Measurements from ENCODE around the gene TTC33.

Gene TTC33

DNA sequence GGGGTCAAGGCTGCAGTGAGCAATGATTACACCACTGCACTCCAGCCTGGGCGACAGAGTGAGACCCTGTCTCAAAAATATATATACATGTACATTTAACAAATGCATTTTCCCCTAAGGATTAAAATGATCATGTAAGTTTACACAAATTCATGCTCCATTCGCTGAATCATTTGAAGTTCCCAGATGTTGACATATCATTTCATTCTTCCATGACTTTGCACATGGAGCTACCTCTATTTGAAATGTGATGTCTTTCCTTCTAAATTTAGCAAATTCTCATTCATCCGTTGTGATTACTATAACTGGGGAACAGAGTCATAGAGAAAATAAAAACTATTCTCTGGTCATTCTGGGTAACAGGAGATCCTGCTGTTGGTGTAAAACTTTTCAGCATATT is 65.5 kb downstream of the TTC33 start:
- no CpG with 5 or more reads among the region's 3 CpGs for WGBS (ENCODE audit: insufficient coverage, insufficient read length)

DNA sequence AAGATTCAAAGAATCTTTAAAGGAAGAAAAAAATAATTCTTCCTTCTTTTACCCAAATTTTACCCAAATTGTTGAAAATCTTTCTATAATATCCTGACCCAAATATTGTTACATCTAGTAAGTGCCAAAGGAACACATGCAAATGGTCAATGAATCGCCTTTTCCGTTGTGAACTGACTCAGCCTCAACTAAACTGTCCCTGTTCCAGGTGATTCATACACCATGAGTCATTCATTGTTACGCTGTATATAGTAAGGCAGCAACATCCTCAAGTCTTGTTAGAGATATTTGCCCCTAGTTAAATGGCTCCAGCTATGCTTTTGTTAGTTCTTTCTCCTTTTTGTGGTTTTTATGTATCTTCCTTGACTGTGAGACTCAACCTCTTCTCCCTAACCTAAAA is 66.3 kb downstream of the TTC33 start:
- DNase-seq (ENCODE audit: low read depth, low spot score) = no peak
- no peaks in the 10 kb centered on the region for H3K36me3 ChIP-seq (ENCODE audit: control insufficient read depth, insufficient read depth, low read length)
- no peaks in the 10 kb centered on the region for H3K9me3 ChIP-seq (ENCODE audit: control insufficient read depth, insufficient read depth, low read length)
- no peaks in the 10 kb centered on the region for H3K4me1 ChIP-seq (ENCODE audit: control insufficient read depth, insufficient read depth, low read length)
- no peak overlapping the region for H3K4me3 ChIP-seq (ENCODE audit: low read length)
- no peaks in the 10 kb centered on the region for H3K27me3 ChIP-seq (ENCODE audit: control insufficient read depth, insufficient read depth, low read length)
- no CpG with 5 or more reads among the region's 3 CpGs for WGBS (ENCODE audit: insufficient coverage, insufficient read length)
- H3K27ac ChIP-seq (ENCODE audit: low read length) = no peak overlapping the region

More for the DNA sequence above, 65.5 kb downstream of the TTC33 start:
- H3K27ac ChIP-seq (ENCODE audit: low read length) = no peak overlapping the region
- H3K4me3 ChIP-seq (ENCODE audit: low read length) = no peak overlapping the region
- no peak for DNase-seq (ENCODE audit: low read depth, low spot score)
- no peaks in the 10 kb centered on the region for H3K36me3 ChIP-seq (ENCODE audit: control insufficient read depth, insufficient read depth, low read length)
- no peaks in the 10 kb centered on the region for H3K9me3 ChIP-seq (ENCODE audit: control insufficient read depth, insufficient read depth, low read length)
- no peaks in the 10 kb centered on the region for H3K27me3 ChIP-seq (ENCODE audit: control insufficient read depth, insufficient read depth, low read length)
- H3K4me1 ChIP-seq (ENCODE audit: control insufficient read depth, insufficient read depth, low read length) = no peaks in the 10 kb centered on the region

DNA sequence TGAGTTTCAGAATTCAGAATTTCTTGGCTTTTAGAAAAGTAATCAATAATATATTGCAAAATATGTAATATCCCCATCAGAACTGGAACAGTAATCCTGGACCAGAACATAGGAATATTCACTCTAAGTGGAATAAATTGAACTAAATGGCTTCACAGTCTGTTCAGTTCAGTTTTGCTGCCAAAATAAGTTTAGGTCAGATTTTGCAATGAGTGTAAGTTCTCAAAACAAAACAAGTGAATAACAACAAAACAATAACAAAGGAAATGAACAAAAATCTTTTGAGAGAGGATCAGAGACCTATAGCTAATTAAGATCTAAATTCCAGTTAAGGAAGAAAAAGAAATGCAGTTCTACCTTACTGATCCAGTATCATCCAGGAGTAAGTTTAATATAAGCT is 66.8 kb downstream of the TTC33 start:
- no peaks in the 10 kb centered on the region for H3K27me3 ChIP-seq (ENCODE audit: control insufficient read depth, insufficient read depth, low read length)
- no peak for DNase-seq (ENCODE audit: low read depth, low spot score)
- no peaks in the 10 kb centered on the region for H3K9me3 ChIP-seq (ENCODE audit: control insufficient read depth, insufficient read depth, low read length)
- no peak overlapping the region for H3K27ac ChIP-seq (ENCODE audit: low read length)
- H3K4me1 ChIP-seq (ENCODE audit: control insufficient read depth, insufficient read depth, low read length) = no peaks in the 10 kb centered on the region
- no peaks in the 10 kb centered on the region for H3K36me3 ChIP-seq (ENCODE audit: control insufficient read depth, insufficient read depth, low read length)
- no peak overlapping the region for H3K4me3 ChIP-seq (ENCODE audit: low read length)

- DNase-seq (ENCODE audit: low read depth, low spot score) = peak; percentile 85
- no peak overlapping the region for H3K4me3 ChIP-seq (ENCODE audit: low read length)
- no peaks in the 10 kb centered on the region for H3K36me3 ChIP-seq (ENCODE audit: control insufficient read depth, insufficient read depth, low read length)
- no peaks in the 10 kb centered on the region for H3K4me1 ChIP-seq (ENCODE audit: control insufficient read depth, insufficient read depth, low read length)
- H3K27me3 ChIP-seq (ENCODE audit: control insufficient read depth, insufficient read depth, low read length) = no peaks in the 10 kb centered on the region
- no CpG with 5 or more reads among the region's 8 CpGs for WGBS (ENCODE audit: insufficient coverage, insufficient read length)
- no peaks in the 10 kb centered on the region for H3K9me3 ChIP-seq (ENCODE audit: control insufficient read depth, insufficient read depth, low read length)
- no peak overlapping the region for H3K27ac ChIP-seq (ENCODE audit: low read length)
These were observed 67.5 kb downstream of the TTC33 start for GRCh38 chr5:40688127-40688761.

GRCh38 chr5:40687321-40687720 is 68.4 kb downstream of the TTC33 start:
- no CpG with 5 or more reads among the region's 7 CpGs for WGBS (ENCODE audit: insufficient coverage, insufficient read length)
- Histone ChIP-seq H3K27ac (ENCODE audit: low read length) (no peak overlapping the region), H3K36me3 (ENCODE audit: control insufficient read depth, insufficient read depth, low read length) (no peaks in the 10 kb centered on the region), H3K27me3 (ENCODE audit: control insufficient read depth, insufficient read depth, low read length) (peaks cover 4% of the 10 kb centered on the region; the same call in 1 of the 2 replicates), H3K4me3 (ENCODE audit: low read length) (no peak overlapping the region), H3K9me3 (ENCODE audit: control insufficient read depth, insufficient read depth, low read length) (no peaks in the 10 kb centered on the region), H3K4me1 (ENCODE audit: control insufficient read depth, insufficient read depth, low read length) (no peaks in the 10 kb centered on the region)
- DNase-seq (ENCODE audit: low read depth, low spot score) = no peak

DNA sequence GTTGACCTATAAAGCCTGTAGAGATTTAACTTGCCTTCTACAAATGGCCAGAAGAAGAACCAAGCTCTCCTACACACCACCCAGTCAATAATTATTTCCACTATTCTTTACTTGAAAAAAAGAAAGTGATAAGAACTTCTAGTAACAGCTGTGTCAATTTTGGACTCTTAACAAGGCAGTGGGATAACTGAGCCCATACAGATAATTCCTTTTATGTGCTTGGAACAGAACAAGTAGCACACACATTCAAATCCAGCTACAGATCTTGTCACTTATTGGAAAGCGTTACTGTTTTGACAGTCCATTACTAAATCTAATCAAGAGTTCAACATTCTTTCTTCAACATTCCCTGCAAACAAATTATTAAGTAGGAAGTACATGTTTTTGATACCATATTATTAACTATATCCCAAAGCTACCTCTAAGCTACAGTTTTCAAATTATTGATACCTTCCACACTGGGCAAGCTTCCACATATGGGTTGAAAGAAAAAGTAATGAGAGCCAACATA is 69.7 kb downstream of the TTC33 start:
- Histone ChIP-seq H3K4me3 (ENCODE audit: low read length) (no peak overlapping the region), H3K36me3 (ENCODE audit: control insufficient read depth, insufficient read depth, low read length) (no peaks in the 10 kb centered on the region)
- no CpG with 5 or more reads among the region's 1 CpG for WGBS (ENCODE audit: insufficient coverage, insufficient read length)

GRCh38 chr5:40685193-40685592 is 70.6 kb downstream of the TTC33 start:
- no peak for DNase-seq (ENCODE audit: low read depth, low spot score)
- peaks cover 24% of the 10 kb centered on the region for H3K27me3 ChIP-seq (ENCODE audit: control insufficient read depth, insufficient read depth, low read length)
- no peaks in the 10 kb centered on the region for H3K9me3 ChIP-seq (ENCODE audit: control insufficient read depth, insufficient read depth, low read length)
- no peak overlapping the region for H3K4me3 ChIP-seq (ENCODE audit: low read length)
- H3K4me1 ChIP-seq (ENCODE audit: control insufficient read depth, insufficient read depth, low read length) = peaks cover 5% of the 10 kb centered on the region; the same call in 1 of the 2 replicates
- H3K36me3 ChIP-seq (ENCODE audit: control insufficient read depth, insufficient read depth, low read length) = no peaks in the 10 kb centered on the region
- H3K27ac ChIP-seq (ENCODE audit: low read length) = no peak overlapping the region

More for the DNA sequence above, 69.7 kb downstream of the TTC33 start:
- no peak for DNase-seq (ENCODE audit: low read depth, low spot score)
- Histone ChIP-seq H3K27me3 (ENCODE audit: control insufficient read depth, insufficient read depth, low read length) (peaks cover 16% of the 10 kb centered on the region), H3K9me3 (ENCODE audit: control insufficient read depth, insufficient read depth, low read length) (no peaks in the 10 kb centered on the region), H3K27ac (ENCODE audit: low read length) (no peak overlapping the region), H3K4me1 (ENCODE audit: control insufficient read depth, insufficient read depth, low read length) (peaks cover 2% of the 10 kb centered on the region; the same call in 1 of the 2 replicates)

DNA sequence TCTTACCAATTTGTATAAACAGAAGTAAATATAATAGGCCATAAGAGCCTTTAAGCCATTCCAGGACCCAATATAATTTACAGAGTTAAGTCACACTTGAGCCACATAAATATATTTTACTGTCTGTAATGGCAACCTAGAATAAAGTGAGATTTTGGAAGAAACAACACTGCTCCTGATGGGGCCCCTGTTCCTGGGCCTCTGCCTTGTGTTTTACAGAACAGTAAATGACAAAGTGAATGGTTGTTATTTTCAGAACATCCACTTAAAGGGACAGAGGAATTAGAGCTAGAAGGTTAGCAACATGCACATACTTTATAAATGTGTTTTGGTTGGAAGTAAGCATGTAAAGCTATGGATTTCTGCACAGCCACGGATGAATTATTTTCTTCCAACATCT is 72.5 kb downstream of the TTC33 start:
- no peak for DNase-seq (ENCODE audit: low read depth, low spot score)
- H3K27ac ChIP-seq (ENCODE audit: low read length) = no peak overlapping the region
- no peaks in the 10 kb centered on the region for H3K9me3 ChIP-seq (ENCODE audit: control insufficient read depth, insufficient read depth, low read length)
- H3K36me3 ChIP-seq (ENCODE audit: control insufficient read depth, insufficient read depth, low read length) = no peaks in the 10 kb centered on the region
- H3K27me3 ChIP-seq (ENCODE audit: control insufficient read depth, insufficient read depth, low read length) = peaks cover 26% of the 10 kb centered on the region
- H3K4me3 ChIP-seq (ENCODE audit: low read length) = no peak overlapping the region
- no CpG with 5 or more reads among the region's 1 CpG for WGBS (ENCODE audit: insufficient coverage, insufficient read length)
- H3K4me1 ChIP-seq (ENCODE audit: control insufficient read depth, insufficient read depth, low read length) = peaks cover 5% of the 10 kb centered on the region; the same call in 1 of the 2 replicates

DNA sequence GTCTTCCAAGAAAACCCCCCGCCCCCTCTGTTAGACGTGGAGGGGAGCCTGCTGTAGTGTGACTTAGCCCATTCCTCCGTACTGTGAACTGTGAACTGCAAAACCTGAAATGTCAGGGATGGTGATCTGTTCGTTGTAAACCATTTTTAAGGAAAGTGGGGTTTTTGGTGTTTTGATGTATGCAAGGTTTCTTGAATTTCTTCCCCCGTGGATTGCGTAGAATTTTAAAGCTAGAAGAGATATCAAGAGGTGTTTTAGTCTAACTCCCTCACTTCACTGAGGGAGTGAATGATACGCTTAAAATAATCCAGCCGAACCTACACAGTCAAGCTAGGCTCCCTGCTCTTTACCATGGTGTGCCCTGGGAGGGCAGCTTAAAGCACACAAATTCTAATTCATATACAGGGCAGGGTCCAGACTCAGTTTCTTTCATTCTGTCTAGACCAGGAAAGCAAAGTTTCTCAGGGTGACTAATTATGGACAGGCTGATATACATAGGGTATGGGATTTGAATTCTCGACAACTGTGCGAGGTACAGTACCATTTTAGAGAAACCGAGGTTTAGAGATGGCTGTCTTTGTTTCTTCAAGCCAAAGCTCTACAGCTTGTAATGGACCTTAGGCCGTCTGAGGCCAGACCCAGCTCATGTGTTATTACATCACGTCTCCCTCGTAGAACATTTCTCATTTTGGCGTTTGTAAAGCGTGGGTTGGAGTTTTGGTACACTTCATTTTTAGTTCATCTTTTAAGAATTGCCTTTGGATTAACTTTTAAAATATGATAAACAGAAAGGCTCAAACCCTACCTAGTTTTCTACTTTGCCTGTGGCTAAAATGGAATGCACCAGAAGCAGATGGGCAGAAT is 73.4 kb downstream of the TTC33 start:
- peaks cover 5% of the 10 kb centered on the region; the same call in 1 of the 2 replicates for H3K4me1 ChIP-seq (ENCODE audit: control insufficient read depth, insufficient read depth, low read length)
- H3K9me3 ChIP-seq (ENCODE audit: control insufficient read depth, insufficient read depth, low read length) = no peaks in the 10 kb centered on the region
- H3K4me3 ChIP-seq (ENCODE audit: low read length) = no peak overlapping the region; the same call in 1 of the 2 replicates
- no peak overlapping the region for H3K27ac ChIP-seq (ENCODE audit: low read length)
- DNase-seq (ENCODE audit: low read depth, low spot score) = no peak
- no peaks in the 10 kb centered on the region for H3K36me3 ChIP-seq (ENCODE audit: control insufficient read depth, insufficient read depth, low read length)
- no CpG with 5 or more reads among the region's 16 CpGs for whole genome bisulfite sequencing (ENCODE audit: insufficient coverage, insufficient read length)
- peaks cover 26% of the 10 kb centered on the region for H3K27me3 ChIP-seq (ENCODE audit: control insufficient read depth, insufficient read depth, low read length)

- Histone ChIP-seq H3K27me3 (ENCODE audit: control insufficient read depth, insufficient read depth, low read length) (peaks cover 26% of the 10 kb centered on the region), H3K4me1 (ENCODE audit: control insufficient read depth, insufficient read depth, low read length) (peaks cover 5% of the 10 kb centered on the region; the same call in 1 of the 2 replicates), H3K9me3 (ENCODE audit: control insufficient read depth, insufficient read depth, low read length) (no peaks in the 10 kb centered on the region), H3K36me3 (ENCODE audit: control insufficient read depth, insufficient read depth, low read length) (no peaks in the 10 kb centered on the region), H3K4me3 (ENCODE audit: low read length) (peak overlapping the region; percentile 39; the same call in 1 of the 2 replicates), H3K27ac (ENCODE audit: low read length) (no peak overlapping the region)
- no peak for DNase-seq (ENCODE audit: low read depth, low spot score)
- no CpG with 5 or more reads among the region's 67 CpGs for WGBS (ENCODE audit: insufficient coverage, insufficient read length)
These were observed 74.2 kb downstream of the TTC33 start for GRCh38 chr5:40681363-40682153.
